ENCODE data around the gene KLHL17. TPM values are rescaled to one million over a fixed set of nuclear protein-coding genes. Genes with fewer than 3 reads are reported as not detected.
"Not testable (repeated sequence)": the region's sequence is repeated elsewhere in the genome, so short reads cannot be mapped to it uniquely, and the experiment has no call there.

Gene KLHL17
- polyA plus RNA-seq, 1 experiment: 14.7 TPM

GRCh38 chr1:1004780-1005697 lies 44.7 kb downstream of the KLHL17 start:
- TF ChIP-seq CTCF (IDR thresholded peaks at IDR 0.05; ENCODE audit: insufficient read depth, low read depth, low read length): no peak
- ChIA-PET POLR2A (interaction anchor here (0.5 kb wide), 1 partner anchor 370 kb away, joined by 5 read pairs; the partner anchor contains the start of gene AURKAIP1), CTCF (interaction anchor here (0.7 to 1.6 kb wide), 3 partner anchors 21 to 333 kb away, joined by 3 to 12 read pairs (median 3); no protein-coding TSS in a partner anchor)
- DNase-seq (ENCODE audit: low read depth): peak; percentile 45
- no peaks in the 10 kb centered on the region for H3K27me3 ChIP-seq (ENCODE audit: control insufficient read depth, insufficient read depth, low read length)
- H3K36me3 ChIP-seq (ENCODE audit: control insufficient read depth, insufficient read depth, low read length): no peaks in the 10 kb centered on the region; the same call in none of the 2 replicates
- no peak overlapping the region for H3K4me3 ChIP-seq (ENCODE audit: low read depth, low read length)

- H3K4me3 ChIP-seq (ENCODE audit: low read depth, low read length): no peak overlapping the region
- ChIA-PET CTCF (interaction anchor here (1.6 to 2.2 kb wide), 2 partner anchors 13 to 21 kb away, joined by 5 to 12 read pairs; no protein-coding TSS in a partner anchor), POLR2A (no interaction called here)
- no peak for TF ChIP-seq CTCF (IDR thresholded peaks at IDR 0.05; ENCODE audit: insufficient read depth, low read depth, low read length)
- no peaks in the 10 kb centered on the region for H3K27me3 ChIP-seq (ENCODE audit: control insufficient read depth, insufficient read depth, low read length)
- H3K36me3 ChIP-seq (ENCODE audit: control insufficient read depth, insufficient read depth, low read length): no peaks in the 10 kb centered on the region; the same call in none of the 2 replicates
- DNase-seq (ENCODE audit: low read depth): no peak
These were observed 45.5 kb downstream of the KLHL17 start for GRCh38 chr1:1005774-1006304.

- H3K36me3 ChIP-seq (ENCODE audit: control insufficient read depth, insufficient read depth, low read length): no peaks in the 10 kb centered on the region; the same call in none of the 2 replicates
- ChIA-PET POLR2A (no interaction called here), CTCF (interaction anchor here (1.0 to 2.2 kb wide), 2 partner anchors 12 to 22 kb away, joined by 4 to 5 read pairs; no protein-coding TSS in a partner anchor)
- DNase-seq (ENCODE audit: low read depth): no peak
- no peak overlapping the region for H3K4me3 ChIP-seq (ENCODE audit: low read depth, low read length)
- no peak for TF ChIP-seq CTCF (IDR thresholded peaks at IDR 0.05; ENCODE audit: insufficient read depth, low read depth, low read length)
- no peaks in the 10 kb centered on the region for H3K27me3 ChIP-seq (ENCODE audit: control insufficient read depth, insufficient read depth, low read length)
These were observed 46.1 kb downstream of the KLHL17 start for GRCh38 chr1:1006305-1007159.

- H3K27me3 ChIP-seq (ENCODE audit: control insufficient read depth, insufficient read depth, low read length); POLR2A ChIA-PET; H3K36me3 ChIP-seq (ENCODE audit: control insufficient read depth, insufficient read depth, low read length); DNase-seq (ENCODE audit: low read depth); H3K4me3 ChIP-seq (ENCODE audit: low read depth, low read length): not testable (repeated sequence)
- CTCF ChIA-PET: interaction anchor here (1.1 to 1.5 kb wide), 3 partner anchors 9 to 53 kb away, joined by 4 to 8 read pairs (median 5); no protein-coding TSS in a partner anchor
These were observed 49.7 kb downstream of the KLHL17 start for GRCh38 chr1:1010131-1010530.

GRCh38 chr1:1011396-1011949 lies 51.1 kb downstream of the KLHL17 start:
- ChIA-PET CTCF (interaction anchor here (0.6 kb wide), 1 partner anchor 68 kb away, joined by 3 read pairs; no protein-coding TSS in a partner anchor), POLR2A (no interaction called here)
- H3K36me3 ChIP-seq (ENCODE audit: control insufficient read depth, insufficient read depth, low read length): no peaks in the 10 kb centered on the region
- TF ChIP-seq CTCF (IDR thresholded peaks at IDR 0.05; ENCODE audit: insufficient read depth, low read depth, low read length): no peak
- H3K4me3 ChIP-seq (ENCODE audit: low read depth, low read length): no peak overlapping the region
- no peak for DNase-seq (ENCODE audit: low read depth)
- H3K27me3 ChIP-seq (ENCODE audit: control insufficient read depth, insufficient read depth, low read length): no peaks in the 10 kb centered on the region

GRCh38 chr1:1012736-1013104 lies 52.3 kb downstream of the KLHL17 start:
- POLR2A ChIA-PET: not testable (repeated sequence)

More at GRCh38 chr1:1012736-1013104, 52.3 kb downstream of the KLHL17 start:
- H3K27me3 ChIP-seq (ENCODE audit: control insufficient read depth, insufficient read depth, low read length); DNase-seq (ENCODE audit: low read depth); H3K36me3 ChIP-seq (ENCODE audit: control insufficient read depth, insufficient read depth, low read length): not testable (repeated sequence)
- H3K4me3 ChIP-seq (ENCODE audit: low read depth, low read length): peak overlapping the region; percentile 71
- CTCF ChIA-PET: interaction anchor here (1.1 to 3.3 kb wide), 4 partner anchors 10 to 51 kb away, joined by 3 to 15 read pairs (median 9); no protein-coding TSS in a partner anchor
